H9 (cell line): Measurements from ENCODE around the gene FAM107A. TPM values are rescaled to one million over a fixed set of nuclear protein-coding genes. Genes with fewer than 3 reads are reported as not detected.

ENCODE experiments used
- DNase-seq: peaks from one replicate; pipeline ENCODE4 v3.0.0-alpha.2; 2017
- H2AFZ ChIP-seq: one replicate; pipeline ENCODE4 v1.6.1; 2013; ENCODE audit warnings: mild to moderate bottlenecking, low read length, control low read depth, moderate library complexity
- H2AK5ac ChIP-seq: 2 replicates; pipeline ENCODE4 v1.6.1; 2013; ENCODE audit warnings: low read length, control low read depth, mixed read lengths; ENCODE audit not compliant: insufficient read length
- H2BK120ac ChIP-seq: one replicate; pipeline ENCODE4 v1.6.1; 2013; ENCODE audit warnings: low read depth, mild to moderate bottlenecking, low read length, control low read depth, inconsistent platforms; ENCODE audit not compliant: poor library complexity, severe bottlenecking
- H2BK12ac ChIP-seq: 2 replicates; pipeline ENCODE4 v1.6.1; 2013; ENCODE audit warnings: low read length, control low read depth, mixed read lengths, low read depth; ENCODE audit not compliant: insufficient read length
- H2BK15ac ChIP-seq: 2 replicates; pipeline ENCODE4 v1.6.1; 2013; ENCODE audit warnings: low read depth, low read length, control low read depth
- H2BK20ac ChIP-seq: one replicate; pipeline ENCODE4 v1.6.1; 2013; ENCODE audit warnings: low read depth, mild to moderate bottlenecking, low read length, control low read depth, inconsistent platforms; ENCODE audit not compliant: poor library complexity, severe bottlenecking
- H2BK5ac ChIP-seq: 2 replicates; pipeline ENCODE4 v1.6.1; 2013; ENCODE audit warnings: low read length, control low read depth, mixed read lengths; ENCODE audit not compliant: insufficient read length
- H3K14ac ChIP-seq: 2 replicates; pipeline ENCODE4 v1.6.1; 2013; ENCODE audit warnings: low read length, control low read depth; ENCODE audit not compliant: insufficient read depth
- H3K18ac ChIP-seq: 2 replicates; pipeline ENCODE4 v1.6.1; 2013; ENCODE audit warnings: low read depth, mild to moderate bottlenecking, mixed read lengths, low read length, control low read depth; ENCODE audit not compliant: insufficient read length
- H3K23ac ChIP-seq: 2 replicates; pipeline ENCODE4 v1.6.1; 2013; ENCODE audit warnings: low read length, control low read depth, mixed read lengths, low read depth; ENCODE audit not compliant: insufficient read length
- H3K23me2 ChIP-seq: 2 replicates; pipeline ENCODE4 v1.6.1; 2013; ENCODE audit warnings: low read depth, mild to moderate bottlenecking, mixed read lengths, low read length, control low read depth; ENCODE audit not compliant: insufficient read length, poor library complexity, severe bottlenecking
- H3K27ac ChIP-seq: 2 replicates; pipeline ENCODE4 v1.5.1; 2013; ENCODE audit warnings: low read length, control low read depth, mixed read lengths, low read depth; ENCODE audit not compliant: insufficient read length
- H3K27me3 ChIP-seq: 2 replicates; pipeline ENCODE4 v1.6.1; 2013; ENCODE audit warnings: low read length, control low read depth, inconsistent platforms; ENCODE audit not compliant: insufficient read depth
- H3K4ac ChIP-seq: 2 replicates; pipeline ENCODE4 v1.6.1; 2013; ENCODE audit warnings: low read depth, mild to moderate bottlenecking, control low read depth, inconsistent platforms, low read length, moderate library complexity
- H3K4me1 ChIP-seq: 2 replicates; pipeline ENCODE4 v1.6.1; 2013; ENCODE audit warnings: low read length, control low read depth, inconsistent platforms; ENCODE audit not compliant: insufficient read depth
- H3K4me2 ChIP-seq: 2 replicates; pipeline ENCODE4 v1.6.1; 2013; ENCODE audit warnings: low read length, control low read depth, mixed read lengths; ENCODE audit not compliant: insufficient read length, insufficient read depth
- H3K56ac ChIP-seq: 2 replicates; pipeline ENCODE4 v1.6.1; 2013; ENCODE audit warnings: low read depth, mild to moderate bottlenecking, mixed read lengths, low read length, control low read depth; ENCODE audit not compliant: insufficient read length
- H3K79me1 ChIP-seq: 2 replicates; pipeline ENCODE4 v1.6.1; 2013; ENCODE audit warnings: low read depth, mild to moderate bottlenecking, moderate library complexity, low read length, control low read depth, inconsistent platforms; ENCODE audit not compliant: insufficient read depth, poor library complexity, severe bottlenecking
- H3K79me2 ChIP-seq: 2 replicates; pipeline ENCODE4 v1.6.1; 2013; ENCODE audit warnings: low read length, control low read depth, inconsistent platforms; ENCODE audit not compliant: insufficient read depth
- H3K9ac ChIP-seq: 2 replicates; pipeline ENCODE4 v1.6.1; 2013; ENCODE audit warnings: low read length, control low read depth, mixed read lengths; ENCODE audit not compliant: insufficient read length; ENCODE audit errors: extremely low read depth
- H3K9me3 ChIP-seq: one replicate; pipeline ENCODE4 v1.6.1; 2013; ENCODE audit warnings: low read depth, low read length, inconsistent platforms; ENCODE audit not compliant: control insufficient read depth
- H3T11ph ChIP-seq: one replicate; pipeline ENCODE4 v1.6.1; 2013; ENCODE audit warnings: mild to moderate bottlenecking, low read length, control low read depth, inconsistent platforms
- H4K20me1 ChIP-seq: one replicate; pipeline ENCODE4 v1.6.1; 2013; ENCODE audit not compliant: control insufficient read depth, insufficient read length, insufficient read depth
- H4K5ac ChIP-seq: 2 replicates; pipeline ENCODE4 v1.6.1; 2013; ENCODE audit warnings: low read depth, mild to moderate bottlenecking, mixed read lengths, low read length, control low read depth; ENCODE audit not compliant: insufficient read length
- H4K8ac ChIP-seq: replicated peaks from 2 replicates; pipeline ENCODE4 v1.6.1; 2013; ENCODE audit warnings: low read length, control low read depth, mixed read lengths, low read depth; ENCODE audit not compliant: insufficient read length
- H4K91ac ChIP-seq: 2 replicates; pipeline ENCODE4 v1.6.1; 2013; ENCODE audit warnings: low read depth, mild to moderate bottlenecking, moderate library complexity, mixed read lengths, low read length, control low read depth; ENCODE audit not compliant: insufficient read length
- H3K27ac Mint-ChIP-seq, 3 experiments: 2 replicates in 2 of 3; 3 replicates in 1 of 3; pipeline ENCODE4 v1.8.0; 2020 to 2021; ENCODE audit warnings: mixed read lengths in 3 of 3, mild to moderate bottlenecking in 1 of 3, moderate library complexity in 1 of 3
- H3K27me3 Mint-ChIP-seq: 2 replicates; pipeline ENCODE4 v1.8.0; 2021; ENCODE audit warnings: low read depth, mild to moderate bottlenecking, moderate library complexity, mixed read lengths
- H3K36me3 Mint-ChIP-seq, 3 experiments: 2 replicates in 2 of 3; 3 replicates in 1 of 3; pipeline ENCODE4 v1.8.0; 2020 to 2021; ENCODE audit warnings: low read depth in 3 of 3, mixed read lengths in 3 of 3; ENCODE audit not compliant: insufficient read depth in 1 of 3
- H3K4me1 Mint-ChIP-seq, 2 experiments: 2 replicates each; pipeline ENCODE4 v1.8.0; 2020; ENCODE audit warnings: mixed read lengths in 2 of 2
- H3K4me3 Mint-ChIP-seq, 2 experiments: 2 replicates in 1 of 2; 3 replicates in 1 of 2; pipeline ENCODE4 v1.8.0; 2020 to 2021; ENCODE audit warnings: mild to moderate bottlenecking in 2 of 2, mixed read lengths in 2 of 2, moderate library complexity in 1 of 2
- H3K9me3 Mint-ChIP-seq, 2 experiments: 2 replicates in 1 of 2; 3 replicates in 1 of 2; pipeline ENCODE4 v1.8.0; 2020; ENCODE audit warnings: mild to moderate bottlenecking in 2 of 2, mixed read lengths in 2 of 2, moderate library complexity in 1 of 2
- WGBS: extraction: QIAGEN DNeasy Blood & Tissue Kit; methylation state at CpG from one replicate; pipeline ENCODE4 v1.1.7; 2013; ENCODE audit warnings: missing lambda C conversion rate, low lambda C conversion rate, mixed read lengths; ENCODE audit not compliant: insufficient read length; ENCODE audit errors: extremely low coverage; 5-methylcytosine and 5-hydroxymethylcytosine counted together
- total RNA-seq: library from RNA; stranded (reverse); gene quantifications from 2 replicates; pipeline ENCODE4 v1.2.1, GENCODE V29; 2021
- TF ChIP-seq, protein P1 (sequence below): fragments of 200-600 bp; sonication (generic); conservative IDR thresholded peaks from 3 replicates; pipeline ENCODE4 v1.8.0; 2021; ENCODE audit warnings: antibody characterized with exemption, mild to moderate bottlenecking

FAM107A gene
- total RNA-seq, 1 experiment from 2014 or later, result 0.11 TPM

DNA sequence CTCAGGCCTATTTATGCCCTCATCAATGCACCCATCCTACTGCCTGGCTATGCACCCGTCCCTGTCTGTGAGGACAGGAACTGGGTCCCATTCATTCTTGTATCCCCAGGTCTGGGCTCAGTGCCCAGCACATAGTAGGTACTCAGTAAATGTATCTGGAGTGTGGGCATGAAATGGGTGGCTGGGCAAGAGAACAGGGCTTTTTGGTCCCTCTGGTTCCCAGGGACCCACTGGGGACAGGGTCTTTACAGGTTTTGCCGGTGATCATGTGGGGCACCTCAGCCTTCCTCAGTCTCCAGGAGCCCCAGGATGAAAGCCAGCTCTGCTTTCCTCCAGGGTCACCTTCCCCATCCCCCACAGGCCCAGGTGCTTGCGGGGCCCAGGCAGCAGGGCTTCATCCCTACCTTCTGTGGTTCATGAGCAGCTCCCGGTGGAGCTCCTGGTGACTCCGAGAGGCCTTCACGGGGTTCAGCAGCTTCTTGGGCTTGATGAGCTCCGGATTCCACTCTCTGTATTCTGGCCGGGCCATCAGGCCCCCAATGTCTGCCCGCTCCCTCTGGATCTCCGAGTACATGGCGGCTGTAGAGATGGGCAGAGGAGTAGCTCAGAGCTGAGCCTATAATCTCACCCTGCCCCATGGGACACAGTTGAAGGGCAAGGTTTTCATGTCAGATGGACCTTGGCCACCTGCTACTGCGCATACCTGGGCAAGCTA is 7.7 kb downstream of the FAM107A start:
- H2AFZ ChIP-seq, result no peak overlapping the region
- H3K4me1 ChIP-seq, result peaks cover 9% of the 10 kb centered on the region; the same call in 1 of the 2 replicates
- H3K23me2 ChIP-seq, result no peaks in the 10 kb centered on the region
- peak; percentile 22 for DNase-seq
- peak overlapping the region in 1 of 3 experiments; percentile 86; a peak in 1 of 7 replicates for H3K27ac Mint-ChIP-seq
- no peak overlapping the region for H4K5ac ChIP-seq
- no peak overlapping the region for H2BK12ac ChIP-seq
- H3K79me2 ChIP-seq, result no peaks in the 10 kb centered on the region
- no peak overlapping the region for H3K18ac ChIP-seq
- H4K91ac ChIP-seq, result no peak overlapping the region
- no peak overlapping the region for H3K9ac ChIP-seq
- H3K23ac ChIP-seq, result no peak overlapping the region
- no peak overlapping the region for H2BK20ac ChIP-seq
- H3K27me3 ChIP-seq, result no peaks in the 10 kb centered on the region
- no peak overlapping the region for H3K27ac ChIP-seq
- H3K4me3 Mint-ChIP-seq, result no peak overlapping the region
- WGBS, result no CpG with 5 or more reads among the region's 12 CpGs
- H3K36me3 Mint-ChIP-seq, result peaks cover 0 to 9% (median 0%) of the 10 kb centered on the region in 3 experiments; a peak in 2 of 7 replicates
- peaks cover 5 to 9% of the 10 kb centered on the region in 2 experiments; a peak in 4 of 5 replicates for H3K9me3 Mint-ChIP-seq
- no peak overlapping the region for H3T11ph ChIP-seq
- no peaks in the 10 kb centered on the region for H3K9me3 ChIP-seq
- no peak overlapping the region for H2AK5ac ChIP-seq
- no peak overlapping the region for H3K14ac ChIP-seq
- no peaks in the 10 kb centered on the region for H3K79me1 ChIP-seq
- TF ChIP-seq, protein P1, sequence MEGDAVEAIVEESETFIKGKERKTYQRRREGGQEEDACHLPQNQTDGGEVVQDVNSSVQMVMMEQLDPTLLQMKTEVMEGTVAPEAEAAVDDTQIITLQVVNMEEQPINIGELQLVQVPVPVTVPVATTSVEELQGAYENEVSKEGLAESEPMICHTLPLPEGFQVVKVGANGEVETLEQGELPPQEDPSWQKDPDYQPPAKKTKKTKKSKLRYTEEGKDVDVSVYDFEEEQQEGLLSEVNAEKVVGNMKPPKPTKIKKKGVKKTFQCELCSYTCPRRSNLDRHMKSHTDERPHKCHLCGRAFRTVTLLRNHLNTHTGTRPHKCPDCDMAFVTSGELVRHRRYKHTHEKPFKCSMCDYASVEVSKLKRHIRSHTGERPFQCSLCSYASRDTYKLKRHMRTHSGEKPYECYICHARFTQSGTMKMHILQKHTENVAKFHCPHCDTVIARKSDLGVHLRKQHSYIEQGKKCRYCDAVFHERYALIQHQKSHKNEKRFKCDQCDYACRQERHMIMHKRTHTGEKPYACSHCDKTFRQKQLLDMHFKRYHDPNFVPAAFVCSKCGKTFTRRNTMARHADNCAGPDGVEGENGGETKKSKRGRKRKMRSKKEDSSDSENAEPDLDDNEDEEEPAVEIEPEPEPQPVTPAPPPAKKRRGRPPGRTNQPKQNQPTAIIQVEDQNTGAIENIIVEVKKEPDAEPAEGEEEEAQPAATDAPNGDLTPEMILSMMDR, result no peak
- H3K4ac ChIP-seq, result no peak overlapping the region
- H4K8ac ChIP-seq, result no peak overlapping the region
- H3K4me2 ChIP-seq, result no peak overlapping the region
- H2BK5ac ChIP-seq, result no peak overlapping the region
- peaks cover 9% of the 10 kb centered on the region for H3K27me3 Mint-ChIP-seq
- no peak overlapping the region for H3K56ac ChIP-seq
- peaks cover 35 to 44% of the 10 kb centered on the region in 2 experiments for H3K4me1 Mint-ChIP-seq
- no peak overlapping the region for H2BK15ac ChIP-seq
- H2BK120ac ChIP-seq, result no peak overlapping the region
- H4K20me1 ChIP-seq, result no peaks in the 10 kb centered on the region
